Activated T-cell treated with anti-CD3 and anti-CD28 coated beads for 24 hours (primary cell): Measurements from ENCODE around the gene ULBP1.
"Not testable (repeated sequence)": the region's sequence is repeated elsewhere in the genome, so short reads cannot be mapped to it uniquely, and the experiment has no call there.

Experiments used
- DNase-seq: peaks from one replicate; pipeline ENCODE4 v3.0.0-alpha.2; 2020; ENCODE audit warnings: low read depth

Gene ULBP1

DNA sequence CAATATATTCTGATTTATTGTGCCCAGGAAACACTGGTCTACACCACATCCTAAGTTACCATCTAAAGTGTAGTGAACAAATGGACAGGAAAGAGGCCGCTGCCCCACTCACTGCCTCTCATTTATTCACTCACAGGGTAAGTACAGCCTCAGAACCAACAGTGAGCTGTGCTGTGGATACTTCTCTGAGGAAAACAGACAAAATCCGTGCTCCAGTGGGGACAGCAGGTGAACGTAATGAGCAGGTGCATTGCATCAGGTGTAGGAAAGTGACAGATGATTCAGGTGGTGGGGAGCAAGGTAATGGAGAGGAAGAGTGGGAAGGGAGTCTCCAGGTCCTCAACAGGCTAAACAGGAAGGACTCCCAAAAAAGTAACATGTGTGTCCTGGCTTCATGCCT, 30.3 kb upstream of the ULBP1 start:
- DNase-seq: no peak

DNA sequence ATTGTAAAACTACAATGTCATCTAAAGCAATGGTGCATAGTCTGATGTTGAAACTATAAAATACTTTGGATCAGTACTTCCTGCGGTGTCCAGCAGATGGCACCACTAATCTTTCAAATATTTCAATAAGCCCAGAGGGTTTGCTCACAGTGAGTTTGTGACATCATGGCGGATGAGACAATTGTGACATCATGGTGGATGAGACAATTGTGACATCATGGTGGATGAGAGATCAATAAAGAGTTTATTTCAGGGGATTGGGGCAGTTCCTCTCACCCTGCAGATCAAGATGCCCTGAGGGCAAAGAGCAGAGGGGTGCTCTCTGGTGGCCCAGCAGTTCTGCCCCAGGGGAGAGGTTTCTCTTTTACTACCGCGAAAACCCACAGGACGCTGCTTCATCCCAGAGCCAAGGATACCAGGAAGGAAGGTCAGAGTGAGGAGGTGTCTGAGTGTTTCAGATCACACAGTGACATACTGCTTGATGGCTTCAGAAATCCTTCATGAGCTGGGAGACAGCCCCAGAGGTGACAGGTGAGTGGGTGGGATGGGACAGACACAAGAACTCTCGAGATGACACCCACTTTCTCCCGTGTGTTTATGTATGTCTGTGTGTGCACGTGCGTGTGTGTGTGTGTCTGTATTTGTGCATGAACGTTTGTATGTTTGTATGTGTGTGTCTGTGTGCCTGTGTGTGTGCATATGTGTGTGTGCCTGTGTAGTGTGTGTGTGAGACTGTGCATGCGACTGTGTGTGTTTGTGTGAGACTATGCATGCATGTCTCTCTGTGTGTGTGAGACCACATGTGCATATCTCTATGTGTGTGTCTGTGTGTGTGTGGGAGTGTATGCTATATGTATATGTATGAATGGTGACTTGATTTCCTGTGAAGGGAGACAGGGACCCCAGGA, 29.2 kb upstream of the ULBP1 start:
- DNase-seq: peak; percentile 62

GRCh38 chr6:149935246-149935645, 28.5 kb upstream of the ULBP1 start:
- DNase-seq: no peak

DNA sequence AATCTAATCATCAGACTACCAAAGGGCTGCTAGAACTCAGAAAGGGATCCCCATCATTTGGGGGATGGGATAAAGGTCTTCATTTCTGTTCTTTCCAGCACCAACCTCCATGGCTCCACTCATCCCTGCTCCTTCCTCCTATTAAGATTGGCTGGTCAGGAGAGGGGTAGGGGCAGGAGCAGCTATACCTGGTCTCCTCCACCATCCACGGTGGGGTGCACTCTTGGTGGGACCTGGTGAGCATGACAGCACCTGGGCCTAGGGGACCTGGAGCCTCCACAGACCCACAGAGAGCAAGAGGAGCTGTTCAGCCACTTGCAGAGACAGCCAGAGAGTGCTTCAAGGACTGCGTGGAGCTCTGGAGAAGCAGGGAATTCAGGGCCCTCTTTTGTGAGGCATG, 28.1 kb upstream of the ULBP1 start:
- DNase-seq: no peak

DNA sequence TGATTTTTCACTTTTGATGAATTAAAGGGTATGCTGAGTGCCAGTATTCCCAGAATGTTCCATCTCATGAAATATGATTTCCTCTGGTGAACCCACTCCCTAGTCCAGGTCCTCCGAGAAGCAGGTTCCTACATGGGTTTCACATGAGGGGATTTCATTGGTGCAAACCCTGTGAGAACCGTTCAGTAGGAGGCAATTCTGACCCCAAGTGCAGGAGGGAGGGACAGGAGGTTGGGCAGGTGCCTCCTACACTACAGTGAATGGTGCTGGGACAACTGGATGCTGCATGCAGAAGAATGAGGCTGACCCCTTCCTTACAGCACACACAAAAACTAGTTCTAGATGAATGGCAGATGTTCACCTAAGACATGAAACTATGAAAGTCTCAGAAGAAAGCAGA, 27.0 kb upstream of the ULBP1 start:
- no peak for DNase-seq

DNA sequence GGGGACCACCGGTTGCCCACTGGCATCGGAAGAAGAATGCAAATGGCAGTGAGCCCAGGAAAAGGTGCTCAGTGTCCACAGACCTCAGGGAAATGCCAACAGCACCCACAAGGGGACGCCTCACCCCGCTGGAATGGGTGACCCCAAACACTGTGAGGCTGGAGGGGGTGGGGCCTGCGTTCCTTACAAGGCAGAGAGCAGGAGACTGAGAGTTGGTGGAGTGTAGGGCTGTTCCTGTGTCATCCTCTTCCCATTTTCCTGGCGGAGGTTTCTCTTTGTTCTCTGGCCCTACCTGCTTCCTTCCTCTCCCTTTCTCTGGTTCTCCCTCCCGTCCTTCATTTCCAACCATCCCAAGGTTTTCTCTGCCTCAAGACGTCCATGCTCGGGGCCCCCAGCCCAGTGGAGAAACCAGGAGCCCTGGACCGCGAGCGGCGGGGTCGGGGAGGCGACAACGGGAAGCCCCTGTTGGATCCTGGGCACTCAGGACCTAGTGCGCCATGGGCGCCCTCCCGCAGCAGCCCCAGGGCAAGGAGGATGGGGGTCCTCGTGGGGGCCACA, 25.7 kb upstream of the ULBP1 start:
- DNase-seq: not testable (repeated sequence)

DNA sequence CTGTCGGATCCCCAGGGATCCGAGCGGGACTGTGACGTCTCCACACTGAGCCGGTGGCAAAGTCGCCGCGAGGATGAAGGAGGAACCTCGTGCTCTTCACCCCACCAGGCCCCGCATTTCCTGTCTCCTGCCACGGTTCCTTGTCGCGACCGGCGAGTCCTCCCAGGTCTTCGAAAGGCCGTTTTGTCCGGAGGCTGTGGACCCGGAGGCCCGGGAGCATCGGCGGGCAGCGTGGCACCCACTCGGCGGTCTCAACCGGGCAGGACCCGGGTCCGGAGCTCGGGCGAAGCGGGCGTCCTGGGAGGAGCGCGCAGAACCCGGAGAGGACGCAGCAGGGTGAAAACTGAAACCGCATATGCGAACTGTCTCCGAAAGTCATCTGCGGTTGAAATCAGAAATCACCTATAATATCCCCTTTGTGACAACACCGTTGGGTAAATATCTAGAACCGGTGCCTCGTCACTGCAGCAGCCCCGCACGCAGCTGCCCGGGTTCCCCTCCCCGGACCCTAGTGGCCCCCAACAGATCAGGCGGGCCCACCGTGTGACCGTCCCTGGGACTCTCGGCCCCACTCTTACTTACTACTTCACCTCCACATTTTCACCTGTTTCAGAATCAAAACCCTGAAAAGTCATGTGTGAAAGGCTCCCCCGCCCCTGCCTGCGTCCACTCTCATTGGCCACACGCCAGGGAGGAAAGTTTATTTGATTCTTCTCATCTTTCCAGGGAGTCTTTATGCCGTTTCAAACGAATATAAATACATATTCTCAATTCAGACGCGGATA, 25.0 kb upstream of the ULBP1 start:
- DNase-seq: peak; percentile 26

- DNase-seq: no peak
Measured at GRCh38 chr6:149939356-149939648, 24.4 kb upstream of the ULBP1 start.

DNA sequence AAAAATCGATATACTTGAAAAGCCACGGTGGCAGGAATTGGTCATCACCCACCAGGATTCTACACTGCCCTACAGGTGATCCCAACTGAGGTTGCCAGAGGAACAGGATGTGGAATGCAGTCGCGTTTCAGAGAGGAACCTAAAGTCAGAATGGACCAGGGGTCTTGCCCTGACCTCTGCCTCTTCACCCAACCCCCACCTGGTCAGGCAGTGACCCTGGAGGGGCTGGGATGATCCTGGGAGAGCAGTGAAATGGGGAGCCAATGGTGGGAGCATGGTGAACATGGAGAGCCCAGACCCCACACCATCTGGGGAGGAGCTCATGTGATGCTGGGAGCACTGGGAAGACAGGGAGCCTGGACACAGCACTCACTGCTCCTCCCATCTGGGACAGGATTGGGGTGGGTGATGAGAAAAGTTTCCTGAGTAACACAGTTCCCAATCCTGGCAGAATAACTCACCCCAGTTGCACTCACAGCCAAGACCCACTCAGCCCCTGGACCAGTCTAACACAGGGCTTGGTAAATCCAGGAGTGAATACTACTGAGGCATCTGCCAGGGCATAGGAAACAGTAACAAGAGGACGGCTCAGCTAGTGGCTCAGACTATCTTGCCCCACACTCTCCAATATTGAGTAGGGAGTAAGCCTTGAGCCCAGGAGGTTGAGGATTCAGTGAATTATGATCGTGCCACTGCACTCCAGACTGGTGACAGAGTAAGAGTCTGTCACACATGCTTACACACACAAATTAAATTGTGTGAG, 23.7 kb upstream of the ULBP1 start:
- DNase-seq: no peak

DNA sequence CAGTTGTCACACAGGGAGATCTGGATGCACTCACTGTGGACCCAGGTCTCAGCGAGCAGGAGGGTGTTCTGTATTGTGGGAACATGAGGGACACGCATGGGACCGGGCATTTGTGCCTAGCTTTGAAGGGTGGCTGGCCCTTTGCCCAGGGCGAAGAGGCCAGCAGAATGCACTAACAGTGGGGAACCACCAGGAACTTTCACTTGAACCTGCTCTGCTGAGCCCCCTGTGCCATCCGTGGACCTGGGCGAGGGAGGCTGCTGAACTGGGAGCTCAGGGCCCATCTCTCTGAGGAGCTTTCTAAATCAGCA, 23.1 kb upstream of the ULBP1 start:
- no peak for DNase-seq

- peak; percentile 82 for DNase-seq
Measured at GRCh38 chr6:149941583-149942460, 21.9 kb upstream of the ULBP1 start, which contains the start of gene ULBP2. Gene ULBP2, plus strand, starts transcription at chr6:149942014. Its CDS starts 59 bp downstream, at chr6:149942073.

GRCh38 chr6:149942461-149942829, 21.3 kb upstream of the ULBP1 start:
- DNase-seq: no peak

DNA sequence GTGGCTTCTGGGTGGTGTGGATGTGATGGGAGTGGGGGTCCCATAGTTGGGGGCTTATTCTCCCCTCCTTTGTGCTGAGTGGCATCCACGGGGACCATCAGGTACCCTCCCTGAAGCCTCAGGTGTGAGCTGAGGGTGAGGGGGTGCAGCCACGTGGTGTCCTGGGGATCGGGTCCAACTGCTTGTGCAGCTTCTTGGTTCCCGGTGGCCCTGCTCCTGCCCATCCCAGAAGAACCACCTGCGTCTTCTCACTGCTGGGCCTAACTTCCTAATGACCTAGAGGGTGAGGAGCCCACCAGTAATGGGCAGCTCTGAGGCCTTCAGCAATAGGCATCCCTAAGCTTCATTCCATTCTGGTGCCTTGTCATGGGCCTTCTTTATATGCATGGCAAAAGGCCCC, 20.4 kb upstream of the ULBP1 start:
- DNase-seq: not testable (repeated sequence)

DNA sequence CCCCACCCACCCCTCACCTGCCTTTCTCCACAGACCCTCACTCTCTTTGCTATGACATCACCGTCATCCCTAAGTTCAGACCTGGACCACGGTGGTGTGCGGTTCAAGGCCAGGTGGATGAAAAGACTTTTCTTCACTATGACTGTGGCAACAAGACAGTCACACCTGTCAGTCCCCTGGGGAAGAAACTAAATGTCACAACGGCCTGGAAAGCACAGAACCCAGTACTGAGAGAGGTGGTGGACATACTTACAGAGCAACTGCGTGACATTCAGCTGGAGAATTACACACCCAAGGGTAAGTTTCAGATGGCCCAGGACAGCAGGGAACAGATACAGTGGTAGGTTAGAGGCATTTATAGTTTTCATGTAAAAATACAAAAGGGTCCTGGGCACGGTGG, 18.5 kb upstream of the ULBP1 start:
- not testable (repeated sequence) for DNase-seq

DNA sequence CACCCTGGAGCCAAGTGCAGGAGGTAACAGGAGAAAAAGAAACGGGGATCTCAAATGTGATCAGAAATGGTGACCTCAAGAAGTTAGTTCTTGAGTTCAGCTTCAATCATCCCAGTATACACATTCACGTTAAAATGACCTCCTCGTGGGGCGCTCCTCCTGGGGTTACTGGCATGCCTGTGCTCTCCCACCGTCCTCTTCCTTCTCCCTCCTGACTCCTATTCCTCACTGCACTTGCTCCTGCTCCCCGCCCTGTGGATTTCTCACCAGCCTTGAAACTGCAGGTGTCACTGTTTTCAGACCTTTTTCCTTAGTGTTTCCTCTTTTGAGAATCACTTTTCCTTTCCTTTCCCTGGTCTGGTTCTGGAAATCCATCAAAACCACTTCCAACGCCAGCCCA, 17.1 kb upstream of the ULBP1 start:
- not testable (repeated sequence) for DNase-seq

DNA sequence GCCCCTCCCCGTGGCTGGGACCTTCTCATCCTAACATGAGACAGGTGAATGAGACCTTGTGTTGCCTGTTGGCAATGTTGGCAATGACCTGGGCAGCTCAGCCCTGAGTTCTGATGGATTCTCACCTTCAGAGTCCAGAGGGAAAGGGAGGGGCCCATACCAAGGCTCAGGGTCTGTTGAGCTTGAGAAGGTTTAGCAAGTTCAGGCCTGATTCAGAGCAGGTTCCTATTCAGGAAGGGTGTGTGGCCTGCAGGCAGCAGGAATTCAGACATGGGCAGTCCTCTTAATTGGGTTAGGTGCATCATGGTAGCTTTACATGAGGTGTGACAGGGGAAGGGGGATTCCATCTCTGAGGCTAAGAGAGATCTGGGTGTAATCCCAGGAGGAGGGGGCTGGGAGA, 16.2 kb upstream of the ULBP1 start:
- not testable (repeated sequence) for DNase-seq

GRCh38 chr6:149948011-149948410, 15.7 kb upstream of the ULBP1 start:
- no peak for DNase-seq

GRCh38 chr6:149948616-149949015, 15.1 kb upstream of the ULBP1 start:
- DNase-seq: no peak

GRCh38 chr6:149950423-149950822, 13.3 kb upstream of the ULBP1 start:
- DNase-seq: no peak

- no peak for DNase-seq
Measured at GRCh38 chr6:149951096-149951495, 12.6 kb upstream of the ULBP1 start.

- no peak for DNase-seq
Measured at GRCh38 chr6:149951626-149952025, 12.1 kb upstream of the ULBP1 start.
